WERI-Rb-1 (cell line): Measurements from ENCODE around the gene LAMC1.

Experiments used
- DNase-seq: peaks from one replicate; pipeline ENCODE4 v3.0.0-alpha.2; 2020
- H3K27ac ChIP-seq: fragments of 250-450 bp; sonication (Bioruptor Pico); 2 replicates; pipeline ENCODE4 v1.5.1; 2020; ENCODE audit warnings: mild to moderate bottlenecking, moderate library complexity
- H3K27me3 ChIP-seq: fragments of 250-450 bp; sonication (Bioruptor Pico); 2 replicates; pipeline ENCODE4 v1.5.1; 2021; ENCODE audit warnings: mild to moderate bottlenecking, low read depth, moderate library complexity; ENCODE audit not compliant: insufficient read depth, severe bottlenecking
- H3K36me3 ChIP-seq: fragments of 250-450 bp; sonication (Bioruptor Pico); 2 replicates; pipeline ENCODE4 v1.5.1; 2020; ENCODE audit warnings: mild to moderate bottlenecking, moderate library complexity
- H3K4me3 ChIP-seq: 2 replicates; pipeline ENCODE4 v1.5.1; 2011; ENCODE audit warnings: low read depth, mild to moderate bottlenecking, control low read depth, low read length
- H3K9me3 ChIP-seq: fragments of 250-450 bp; sonication (Bioruptor Pico); 2 replicates; pipeline ENCODE4 v1.5.1; 2021; ENCODE audit warnings: mild to moderate bottlenecking, moderate library complexity; ENCODE audit not compliant: severe bottlenecking
- TF ChIP-seq, protein P1 (sequence below): IDR thresholded peaks from 2 replicates; pipeline ENCODE4 v1.5.1; 2011; ENCODE audit warnings: low read depth, mild to moderate bottlenecking, control low read depth, inconsistent platforms, low read length

Gene LAMC1

DNA sequence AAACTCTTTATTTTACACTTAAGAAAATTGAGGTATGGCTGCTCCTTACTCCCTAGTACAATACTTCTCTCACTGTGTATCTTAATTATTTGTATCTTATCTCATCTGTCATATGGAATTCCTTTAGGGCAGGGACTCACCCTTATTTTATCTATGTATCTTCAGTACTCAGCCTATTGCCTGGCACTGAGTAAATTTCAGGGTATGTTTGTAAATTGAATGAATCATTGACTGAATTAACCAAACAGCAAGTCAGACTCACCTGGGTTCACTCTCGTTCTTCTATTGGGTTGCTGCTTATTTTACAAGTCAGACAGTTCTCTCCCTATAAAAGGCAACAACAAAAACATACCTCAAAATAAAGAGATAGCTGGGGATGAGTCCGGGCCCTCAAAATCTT, 63.8 kb downstream of the LAMC1 start:
- TF ChIP-seq, protein P1, sequence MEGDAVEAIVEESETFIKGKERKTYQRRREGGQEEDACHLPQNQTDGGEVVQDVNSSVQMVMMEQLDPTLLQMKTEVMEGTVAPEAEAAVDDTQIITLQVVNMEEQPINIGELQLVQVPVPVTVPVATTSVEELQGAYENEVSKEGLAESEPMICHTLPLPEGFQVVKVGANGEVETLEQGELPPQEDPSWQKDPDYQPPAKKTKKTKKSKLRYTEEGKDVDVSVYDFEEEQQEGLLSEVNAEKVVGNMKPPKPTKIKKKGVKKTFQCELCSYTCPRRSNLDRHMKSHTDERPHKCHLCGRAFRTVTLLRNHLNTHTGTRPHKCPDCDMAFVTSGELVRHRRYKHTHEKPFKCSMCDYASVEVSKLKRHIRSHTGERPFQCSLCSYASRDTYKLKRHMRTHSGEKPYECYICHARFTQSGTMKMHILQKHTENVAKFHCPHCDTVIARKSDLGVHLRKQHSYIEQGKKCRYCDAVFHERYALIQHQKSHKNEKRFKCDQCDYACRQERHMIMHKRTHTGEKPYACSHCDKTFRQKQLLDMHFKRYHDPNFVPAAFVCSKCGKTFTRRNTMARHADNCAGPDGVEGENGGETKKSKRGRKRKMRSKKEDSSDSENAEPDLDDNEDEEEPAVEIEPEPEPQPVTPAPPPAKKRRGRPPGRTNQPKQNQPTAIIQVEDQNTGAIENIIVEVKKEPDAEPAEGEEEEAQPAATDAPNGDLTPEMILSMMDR = no peak
- Histone ChIP-seq H3K9me3 (no peaks in the 10 kb centered on the region), H3K27ac (no peak overlapping the region), H3K36me3 (no peaks in the 10 kb centered on the region), H3K27me3 (no peaks in the 10 kb centered on the region), H3K4me3 (no peak overlapping the region)
- no peak for DNase-seq

GRCh38 chr1:183089025-183089639, 65.9 kb downstream of the LAMC1 start:
- DNase-seq = no peak
- Histone ChIP-seq H3K27me3 (no peaks in the 10 kb centered on the region), H3K9me3 (no peaks in the 10 kb centered on the region), H3K4me3 (no peak overlapping the region), H3K27ac (no peak overlapping the region), H3K36me3 (no peaks in the 10 kb centered on the region)
- TF ChIP-seq, protein P1 = no peak

GRCh38 chr1:183090391-183091006, 67.3 kb downstream of the LAMC1 start:
- TF ChIP-seq, protein P1 = no peak
- H3K9me3 ChIP-seq = no peaks in the 10 kb centered on the region
- DNase-seq = no peak
- H3K4me3 ChIP-seq = no peak overlapping the region
- no peak overlapping the region for H3K27ac ChIP-seq
- H3K27me3 ChIP-seq = no peaks in the 10 kb centered on the region
- no peaks in the 10 kb centered on the region for H3K36me3 ChIP-seq

DNA sequence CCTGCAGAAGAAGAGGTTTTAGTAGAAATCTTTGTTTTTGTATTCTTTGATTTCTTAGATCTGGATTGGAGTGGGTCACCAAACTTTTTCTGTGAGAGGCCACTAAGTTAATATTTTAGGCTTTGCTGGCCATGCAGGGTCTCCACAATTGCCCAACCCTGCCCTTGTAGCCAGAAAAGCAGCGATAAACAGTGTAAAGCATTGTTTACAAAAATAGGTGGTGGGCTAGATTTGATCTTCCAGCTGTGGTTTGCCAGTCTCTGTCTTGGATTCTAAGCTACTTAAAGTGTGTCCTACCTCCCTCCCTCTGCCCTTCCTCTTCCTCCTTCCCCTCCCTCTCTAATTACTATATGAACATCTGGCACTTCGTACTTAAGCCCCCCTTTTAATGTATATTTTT, 68.0 kb downstream of the LAMC1 start:
- H3K27me3 ChIP-seq = no peaks in the 10 kb centered on the region
- no peaks in the 10 kb centered on the region for H3K36me3 ChIP-seq
- H3K4me3 ChIP-seq = no peak overlapping the region
- H3K27ac ChIP-seq = no peak overlapping the region
- H3K9me3 ChIP-seq = no peaks in the 10 kb centered on the region
- no peak for DNase-seq
- TF ChIP-seq, protein P1 = no peak

GRCh38 chr1:183092350-183092749, 69.1 kb downstream of the LAMC1 start:
- no peaks in the 10 kb centered on the region for H3K9me3 ChIP-seq
- H3K36me3 ChIP-seq = no peaks in the 10 kb centered on the region
- TF ChIP-seq, protein P1 = no peak
- no peak overlapping the region for H3K27ac ChIP-seq
- no peak for DNase-seq
- no peaks in the 10 kb centered on the region for H3K27me3 ChIP-seq
- H3K4me3 ChIP-seq = no peak overlapping the region
